HepG2 (cell line): ENCODE measurements around the gene GNG7. TPM values are rescaled to one million over a fixed set of nuclear protein-coding genes. Genes with fewer than 3 reads are reported as not detected.

Experiments
- ATAC-seq: fragments of 200-7000 bp; cut with Tn5 transposase; 3 replicates; pipeline ENCODE4 v1.9.1; 2020; ENCODE audit warnings: mild to moderate bottlenecking, moderate library complexity
- BruUV-seq: library from RNA; stranded (reverse); fragments of 400-500 nt; replicated peaks from 2 replicates; lab custom pipeline; 2021; lab: Mats Ljungman, UMichigan
- CTCF ChIA-PET: fragments of 300-600 bp; formaldehyde crosslinking; extraction: SDS; loops from one replicate; lab custom pipeline; 2021; ENCODE audit warnings: low total read pairs, inconsistent platforms, low intra/inter-chr PET ratio; lab: Yijun Ruan, JAX
- POLR2A ChIA-PET: fragments of 350-600 bp; sonication (Branson Sonifier 250); formaldehyde crosslinking; loops from one replicate; lab custom pipeline; 2020; ENCODE audit warnings: antibody characterized with exemption, inconsistent platforms; lab: Yijun Ruan, JAX
- DNase-seq: peaks from one replicate; pipeline ENCODE4 v3.0.0-alpha.2; 2015; ENCODE audit warnings: low spot score
- FAIRE-seq: peaks from 3 replicates; lab custom pipeline; 2011; peaks lifted over from hg19 to GRCh38; lab: Jason Lieb, UNC
- H2AFZ ChIP-seq: one replicate; pipeline ENCODE4 v1.6.1; 2011; ENCODE audit warnings: low read length, inconsistent platforms
- H3K27ac ChIP-seq: fragments of 300-600 bp; 3 replicates; pipeline ENCODE4 v1.8.0; 2011; ENCODE audit warnings: mixed run types, mild to moderate bottlenecking, mixed read lengths, low read length, inconsistent platforms; ENCODE audit not compliant: insufficient read depth; ENCODE audit errors: extremely low read length
- H3K27me3 ChIP-seq, 2 experiments: fragments of 200-600 bp in 1 of 2; 2 replicates in 1 of 2; 3 replicates in 1 of 2; pipeline versions ENCODE4 v1.6.0 to v1.8.0; 2011; ENCODE audit warnings: low read length in 2 of 2, mild to moderate bottlenecking in 2 of 2, moderate library complexity in 2 of 2, inconsistent platforms in 1 of 2; ENCODE audit not compliant: insufficient read depth in 2 of 2, control insufficient read depth in 1 of 2
- H3K36me3 ChIP-seq, 2 experiments: fragments of 200-600 bp in 1 of 2; replicated peaks in 1 of 2; 2 replicates in 1 of 2; 3 replicates in 1 of 2; pipeline versions ENCODE4 v1.5.1 to v1.8.0; 2011; ENCODE audit warnings: low read length in 2 of 2, inconsistent platforms in 1 of 2; ENCODE audit not compliant: insufficient read depth in 2 of 2, control insufficient read depth in 1 of 2
- H3K4me1 ChIP-seq: 2 replicates; pipeline ENCODE4 v1.5.1; 2012; ENCODE audit warnings: low read length, inconsistent platforms; ENCODE audit not compliant: insufficient read depth
- H3K4me2 ChIP-seq: 2 replicates; pipeline ENCODE4 v1.6.0; 2011; ENCODE audit warnings: low read depth, low read length, inconsistent platforms
- H3K4me3 ChIP-seq, 3 experiments: fragments of 200-600 bp in 1 of 3; sonication (generic), shearing (Covaris generic) in 1 of 3; replicated peaks in 1 of 3; 2 replicates each; pipeline ENCODE4 v1.5.1; 2011 to 2016; ENCODE audit warnings: low read length in 3 of 3, inconsistent platforms in 2 of 3, low read depth in 2 of 3, mild to moderate bottlenecking in 2 of 3, control low read depth in 1 of 3, mixed read lengths in 1 of 3; ENCODE audit not compliant: insufficient read depth in 1 of 3
- H3K79me2 ChIP-seq: one replicate; pipeline ENCODE4 v1.6.1; 2011; ENCODE audit warnings: low read length, inconsistent platforms; ENCODE audit not compliant: insufficient read depth
- H3K9ac ChIP-seq: 2 replicates; pipeline ENCODE4 v1.6.0; 2011; ENCODE audit warnings: mild to moderate bottlenecking, low read depth, low read length, inconsistent platforms; ENCODE audit not compliant: insufficient read depth
- H3K9me3 ChIP-seq: 2 replicates; pipeline ENCODE4 v1.5.1; 2012; ENCODE audit warnings: mild to moderate bottlenecking, low read length
- H4K20me1 ChIP-seq: 2 replicates; pipeline ENCODE4 v1.6.0; 2011; ENCODE audit warnings: inconsistent platforms, mild to moderate bottlenecking, low read length, moderate library complexity; ENCODE audit not compliant: insufficient read depth
- FIP1L1 ChIP-seq: fragments of 200-400 bp; formaldehyde crosslinking; IDR thresholded peaks from 2 replicates; pipeline ENCODE4 v1.6.1; 2018; ENCODE audit warnings: low read depth, mild to moderate bottlenecking, low read length, moderate library complexity, borderline replicate concordance; ENCODE audit not compliant: insufficient read depth
- FOXM1 ChIP-seq: sonication (generic); formaldehyde crosslinking; IDR thresholded peaks from 2 replicates; pipeline ENCODE4 v1.5.0; 2020; ENCODE audit warnings: missing genetic modification reagents
- GATA4 ChIP-seq: sonication (generic); IDR thresholded peaks from 2 replicates; pipeline ENCODE4 v1.6.1; 2016; ENCODE audit warnings: antibody characterized with exemption, low read depth, borderline replicate concordance
- SALL1 ChIP-seq: sonication (generic); formaldehyde crosslinking; IDR thresholded peaks from 2 replicates; pipeline ENCODE4 v1.8.0; 2022; ENCODE audit warnings: mild to moderate bottlenecking, missing genetic modification reagents
- ZNF142 ChIP-seq: sonication (generic); formaldehyde crosslinking; IDR thresholded peaks from 2 replicates; pipeline ENCODE4 v1.4.0; 2020; ENCODE audit warnings: missing genetic modification reagents
- ZNF530 ChIP-seq: sonication (generic); formaldehyde crosslinking; IDR thresholded peaks from 2 replicates; pipeline ENCODE4 v1.5.0; 2020; ENCODE audit warnings: low read depth, mild to moderate bottlenecking, missing genetic modification reagents
- WGBS: methylation state at CpG from one replicate; pipeline ENCODE4 v1.1.6; 2017; ENCODE audit warnings: low lambda C conversion rate; 5-methylcytosine and 5-hydroxymethylcytosine counted together
- in situ Hi-C: cut with HindIII; loops from 2 replicates; pipeline ENCODE4 v1.10.0; 2017; ENCODE audit warnings: low pct_unique_long_range_greater_than_20kb; ENCODE audit not compliant: extremely low pct_ligation_motif_present
- intact Hi-C: fragments of 100-400 bp; cut with micrococcal nuclease; formaldehyde crosslinking; loops from one replicate; pipeline ENCODE4 v1.10.0; 2022; ENCODE audit not compliant: unreplicated experiment
- polyA plus RNA-seq, 8 experiments: library from polyadenylated mRNA; depleted of rRNA in 3 of 8; stranded (reverse) in 7 of 8; unstranded in 1 of 8; fragments of >200 nt; fragmentation: Illumina TruSeq in 4 of 8; extraction: Trizol in 4 of 8; gene quantifications; 2 replicates each; pipeline versions ENCODE4 v1.2.1 to v1.2.3, GENCODE V29; 2011 to 2016; ENCODE audit warnings: low read depth in 4 of 8, missing spikeins in 1 of 8, mixed read lengths in 1 of 8; ENCODE audit not compliant: insufficient read depth in 1 of 8
- total RNA-seq, 5 experiments: library from RNA; depleted of rRNA; stranded (reverse); fragments of >200 nt; fragmentation: Illumina TruSeq; extraction: Trizol; gene quantifications; 2 replicates each; pipeline ENCODE4 v1.2.3, GENCODE V29; 2016; ENCODE audit warnings: low read depth in 1 of 5

GNG7 gene
- total and polyA plus RNA-seq, 2 of the 13 experiments (the other 11 are each of a cell fraction or from before 2014, with no cell fraction given): 1.4 to 3.3 TPM

GRCh38 chr19:2736550-2737190 lies 34.2 kb upstream of the GNG7 start (continued):
- TF ChIP-seq FOXM1 (CRISPR knock-in tag) (no peak), SALL1 (CRISPR knock-in tag) (no peak), ZNF142 (CRISPR knock-in tag) (no peak)

DNA sequence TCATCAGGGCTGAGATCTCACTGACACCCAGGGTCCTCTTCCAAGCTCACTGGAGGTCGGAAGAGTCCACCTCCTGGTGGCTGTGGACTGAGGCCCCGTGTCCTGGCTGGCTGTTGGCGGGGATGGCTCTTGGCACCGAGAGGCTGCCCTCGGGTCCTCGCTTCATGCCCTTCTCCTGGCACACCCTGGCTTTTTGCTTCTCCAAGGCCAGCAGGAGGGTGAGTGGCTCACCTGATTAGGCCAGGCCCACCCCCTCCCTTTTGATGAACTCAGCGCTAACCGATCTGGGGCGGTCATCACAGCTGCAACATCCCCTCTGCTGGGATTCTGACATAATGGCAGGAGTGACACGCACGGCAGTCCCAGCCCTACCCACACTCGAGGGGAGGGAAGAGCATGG lies 32.9 kb upstream of the GNG7 start:
- CTCF ChIA-PET: no interaction called here
- Histone ChIP-seq H3K9ac (no peak overlapping the region), H3K27ac (no peak overlapping the region), H4K20me1 (no peaks in the 10 kb centered on the region), H3K27me3 (no peaks in the 10 kb centered on the region; a peak in 1 of 5 replicates), H3K9me3 (no peaks in the 10 kb centered on the region), H3K79me2 (peaks cover 4% of the 10 kb centered on the region), H3K4me3 (no peak overlapping the region), H3K4me1 (no peaks in the 10 kb centered on the region; the same call in 1 of the 2 replicates), H3K4me2 (no peak overlapping the region), H3K36me3 (peaks cover 5 to 30% of the 10 kb centered on the region in 2 experiments; a peak in 3 of 5 replicates), H2AFZ (no peak overlapping the region)
- DNase-seq (no peak), ATAC-seq (no peak), FAIRE-seq (no peak)
- TF ChIP-seq GATA4 (no peak), ZNF530 (CRISPR knock-in tag) (no peak), FIP1L1 (no peak)
- intact Hi-C loops (no loop called here), in situ Hi-C loops (no loop called here)
- BruUV-seq: no TSS peak
- 81% methylated on average over 5 of the region's 12 CpGs for WGBS
- POLR2A ChIA-PET: no interaction called here
